MM.1S (cell line): Measurements from ENCODE around the gene SAE1.

Experiments used
- DNase-seq: peaks from one replicate; pipeline ENCODE4 v3.0.0-alpha.2; 2015
- H2AFZ ChIP-seq: fragments of 300-600 bp; sonication (generic); 2 replicates; pipeline ENCODE4 v1.6.0; 2016; ENCODE audit warnings: antibody characterized with exemption, low read length
- H3F3A ChIP-seq: fragments of 300-600 bp; sonication (generic); 2 replicates; pipeline ENCODE4 v1.6.1; 2016; ENCODE audit warnings: mild to moderate bottlenecking, antibody characterized with exemption, low read length, moderate library complexity, mixed read lengths; ENCODE audit not compliant: insufficient read depth
- H3K27ac ChIP-seq: fragments of 300-600 bp; sonication (generic); 2 replicates; pipeline ENCODE4 v1.5.1; 2016; ENCODE audit warnings: mild to moderate bottlenecking, low read length
- H3K27me3 ChIP-seq: fragments of 300-600 bp; sonication (generic); replicated peaks from 2 replicates; pipeline ENCODE4 v1.6.0; 2016; ENCODE audit warnings: low read length; ENCODE audit not compliant: insufficient read depth
- H3K36me3 ChIP-seq: fragments of 300-600 bp; sonication (generic); replicated peaks from 2 replicates; pipeline ENCODE4 v1.6.1; 2016; ENCODE audit warnings: mild to moderate bottlenecking, low read length, mixed read lengths; ENCODE audit not compliant: insufficient read depth
- H3K4me1 ChIP-seq: fragments of 300-600 bp; sonication (generic); 2 replicates; pipeline ENCODE4 v1.6.1; 2016; ENCODE audit warnings: low read length, mixed read lengths
- H3K4me2 ChIP-seq: fragments of 300-600 bp; sonication (generic); 2 replicates; pipeline ENCODE4 v1.6.0; 2016; ENCODE audit warnings: low read depth, low read length
- H3K4me3 ChIP-seq: fragments of 300-600 bp; sonication (generic); 2 replicates; pipeline ENCODE4 v1.5.1; 2016; ENCODE audit warnings: low read length, mixed read lengths
- H3K79me2 ChIP-seq: fragments of 300-600 bp; sonication (generic); 2 replicates; pipeline ENCODE4 v1.6.1; 2016; ENCODE audit warnings: mixed run types, low read length, mixed read lengths
- H3K9ac ChIP-seq: fragments of 300-600 bp; sonication (generic); 2 replicates; pipeline ENCODE4 v1.6.1; 2016; ENCODE audit warnings: low read length, mixed read lengths
- H3K9me2 ChIP-seq: fragments of 300-600 bp; sonication (generic); replicated peaks from 2 replicates; pipeline ENCODE4 v1.6.1; 2016; ENCODE audit warnings: mild to moderate bottlenecking, low read length, mixed read lengths; ENCODE audit not compliant: insufficient read depth
- H3K9me3 ChIP-seq: fragments of 300-600 bp; sonication (generic); replicated peaks from 2 replicates; pipeline ENCODE4 v1.6.1; 2016; ENCODE audit warnings: mild to moderate bottlenecking, low read length, mixed read lengths; ENCODE audit not compliant: insufficient read depth
- H4K20me1 ChIP-seq: fragments of 300-600 bp; sonication (generic); 2 replicates; pipeline ENCODE4 v1.6.1; 2016; ENCODE audit warnings: mild to moderate bottlenecking, low read length, moderate library complexity, mixed read lengths; ENCODE audit not compliant: insufficient read depth
- CTCF ChIP-seq: fragments of 300-600 bp; sonication (generic); IDR thresholded peaks from 2 replicates; pipeline ENCODE4 v1.5.1; 2016; ENCODE audit warnings: antibody characterized with exemption, low read length, mixed read lengths
- EZH2 ChIP-seq: fragments of 300-600 bp; sonication (generic); optimal IDR thresholded peaks from 2 replicates; pipeline ENCODE3; 2017; ENCODE audit warnings: low read depth, mild to moderate bottlenecking, antibody characterized with exemption, low read length, mixed read lengths
- EZH2phosphoT487 ChIP-seq: fragments of 300-600 bp; sonication (generic); IDR thresholded peaks from 2 replicates; pipeline ENCODE4 v1.6.1; 2018; ENCODE audit warnings: antibody characterized with exemption, low read length

SAE1 gene

GRCh38 chr19:47095476-47096099 lies 35.0 kb upstream of the SAE1 start:
- Histone ChIP-seq H3K36me3 (no peaks in the 10 kb centered on the region; the same call in 1 of the 2 replicates), H3F3A (no peaks in the 10 kb centered on the region), H3K4me2 (no peak overlapping the region), H3K9me2 (no peaks in the 10 kb centered on the region), H3K4me3 (no peak overlapping the region), H3K4me1 (no peaks in the 10 kb centered on the region), H3K27ac (no peak overlapping the region), H3K27me3 (no peaks in the 10 kb centered on the region), H3K9ac (no peak overlapping the region), H3K79me2 (peaks cover 79% of the 10 kb centered on the region), H4K20me1 (no peaks in the 10 kb centered on the region), H2AFZ (no peak overlapping the region), H3K9me3 (no peaks in the 10 kb centered on the region)
- no peak for TF ChIP-seq CTCF
- TF ChIP-seq EZH2phosphoT487: no peak
- TF ChIP-seq EZH2: no peak
- no peak for DNase-seq

DNA sequence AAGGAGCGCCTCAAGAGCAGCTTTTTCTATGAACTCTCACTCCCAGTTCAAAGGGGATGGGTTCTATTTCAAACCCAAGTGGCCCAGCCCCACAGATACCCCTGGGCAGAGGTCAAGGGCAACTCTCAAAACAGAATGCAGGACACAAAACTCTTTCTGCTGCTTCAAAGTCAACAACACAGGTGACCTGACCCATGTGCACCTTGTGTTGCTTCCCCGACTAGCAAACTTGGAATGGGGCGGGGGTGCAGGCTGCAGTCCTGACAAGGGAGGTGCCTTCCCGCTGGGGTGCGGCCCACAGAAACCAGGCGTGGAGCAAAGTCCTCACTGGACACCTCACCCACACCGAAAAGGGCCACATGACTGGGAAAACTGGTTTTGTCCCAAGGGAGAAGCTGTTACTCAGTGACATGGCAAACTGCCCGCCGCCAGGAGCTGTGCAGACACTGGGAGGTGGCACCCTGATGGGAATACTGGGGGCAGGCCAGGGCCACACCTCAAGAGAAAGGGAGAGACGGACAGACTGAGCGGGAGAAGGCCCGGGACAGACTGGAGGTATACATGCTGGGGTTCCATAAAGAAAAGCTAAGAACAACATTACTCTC lies 34.4 kb upstream of the SAE1 start:
- TF ChIP-seq EZH2phosphoT487: no peak
- TF ChIP-seq EZH2: no peak
- no peak for TF ChIP-seq CTCF
- Histone ChIP-seq H3K9me2 (no peaks in the 10 kb centered on the region), H4K20me1 (no peaks in the 10 kb centered on the region), H2AFZ (no peak overlapping the region), H3K27ac (no peak overlapping the region), H3F3A (no peaks in the 10 kb centered on the region), H3K9ac (no peak overlapping the region), H3K4me2 (no peak overlapping the region), H3K9me3 (no peaks in the 10 kb centered on the region), H3K4me3 (no peak overlapping the region), H3K36me3 (no peaks in the 10 kb centered on the region; the same call in 1 of the 2 replicates), H3K27me3 (no peaks in the 10 kb centered on the region), H3K79me2 (peaks cover 83% of the 10 kb centered on the region), H3K4me1 (no peaks in the 10 kb centered on the region)
- no peak for DNase-seq

- H3K36me3 ChIP-seq: no peaks in the 10 kb centered on the region; the same call in 1 of the 2 replicates
- H3K27ac ChIP-seq: no peak overlapping the region
- peaks cover 87% of the 10 kb centered on the region for H3K79me2 ChIP-seq
- no peaks in the 10 kb centered on the region for H4K20me1 ChIP-seq
- H3K4me1 ChIP-seq: no peaks in the 10 kb centered on the region
- TF ChIP-seq EZH2phosphoT487 (no peak), EZH2 (no peak)
- no peaks in the 10 kb centered on the region for H3K9me2 ChIP-seq
- H3K9me3 ChIP-seq: no peaks in the 10 kb centered on the region
- no peak overlapping the region for H3K4me2 ChIP-seq
- H3K9ac ChIP-seq: no peak overlapping the region
- DNase-seq: no peak
- no peak overlapping the region for H2AFZ ChIP-seq
- H3K4me3 ChIP-seq: no peak overlapping the region
- H3K27me3 ChIP-seq: no peaks in the 10 kb centered on the region
- H3F3A ChIP-seq: no peaks in the 10 kb centered on the region
Observed at GRCh38 chr19:47096721-47097120, 33.9 kb upstream of the SAE1 start.
